GM21723 (cell line): ENCODE results near the gene DPP10.
"Not testable (repeated sequence)": the region's sequence is repeated elsewhere in the genome, so short reads cannot be mapped to it uniquely, and the experiment has no call there.

Experiments
- ATAC-seq: cut with Tn5 transposase; IDR thresholded peaks from one replicate; pipeline ENCODE4 v1.9.1; 2021; ENCODE audit warnings: mild to moderate bottlenecking, moderate library complexity; ENCODE audit not compliant: unreplicated experiment

Gene DPP10

GRCh38 chr2:114442510-114442909 lies at the start of gene DPP10:
TSS of gene DPP10 (plus strand) at chr2:114442641.
- no peak for ATAC-seq

- ATAC-seq: no peak
These were observed 41.6 kb upstream of the DPP10 start for GRCh38 chr2:114400890-114401289.

DNA sequence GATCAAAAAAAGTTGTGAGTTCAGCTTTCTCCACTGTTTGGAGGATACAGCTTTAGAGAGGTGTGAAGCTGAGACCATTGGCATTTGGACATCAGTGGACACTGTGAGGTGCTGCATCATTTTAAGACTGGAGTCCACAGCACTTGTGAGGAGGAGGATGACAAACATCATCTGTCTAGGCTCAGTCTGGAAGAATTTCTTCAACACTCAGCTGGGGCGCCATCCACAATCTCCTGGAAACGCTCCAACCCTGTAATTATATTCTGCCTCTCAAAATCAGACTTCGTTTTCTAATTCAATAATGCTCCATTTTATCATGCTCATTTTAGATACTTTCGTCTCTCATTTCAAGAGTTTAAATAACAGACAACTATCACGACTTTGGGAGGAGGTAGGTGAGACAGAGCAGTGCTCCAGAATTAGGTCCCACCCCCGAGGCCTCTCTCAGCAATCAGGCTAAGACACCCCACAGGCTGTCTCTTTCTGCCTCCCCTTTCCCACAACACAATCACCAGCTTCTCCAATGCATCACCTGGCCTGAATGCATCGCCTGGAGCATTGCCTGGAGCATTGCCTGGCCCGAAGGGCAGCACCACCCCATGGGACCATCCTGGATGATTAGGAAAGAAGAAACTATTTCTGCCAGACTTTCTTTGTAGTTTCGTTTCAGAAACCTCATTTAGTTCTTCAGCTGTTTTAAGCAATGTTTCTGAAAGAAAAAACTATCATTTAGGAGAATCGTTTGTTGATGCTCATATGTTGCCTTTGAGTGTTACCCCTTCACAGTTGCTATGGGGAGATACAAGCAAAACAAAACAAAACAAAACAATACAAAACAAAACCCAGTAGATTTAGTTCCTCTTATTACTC lies 37.0 kb upstream of the DPP10 start:
- ATAC-seq: no peak

- ATAC-seq: no peak
These were observed 36.1 kb upstream of the DPP10 start for GRCh38 chr2:114406347-114406746.

- not testable (repeated sequence) for ATAC-seq
These were observed 35.1 kb upstream of the DPP10 start for GRCh38 chr2:114407353-114407752.

- ATAC-seq: no peak
These were observed 20.7 kb upstream of the DPP10 start for GRCh38 chr2:114421781-114422180.

DNA sequence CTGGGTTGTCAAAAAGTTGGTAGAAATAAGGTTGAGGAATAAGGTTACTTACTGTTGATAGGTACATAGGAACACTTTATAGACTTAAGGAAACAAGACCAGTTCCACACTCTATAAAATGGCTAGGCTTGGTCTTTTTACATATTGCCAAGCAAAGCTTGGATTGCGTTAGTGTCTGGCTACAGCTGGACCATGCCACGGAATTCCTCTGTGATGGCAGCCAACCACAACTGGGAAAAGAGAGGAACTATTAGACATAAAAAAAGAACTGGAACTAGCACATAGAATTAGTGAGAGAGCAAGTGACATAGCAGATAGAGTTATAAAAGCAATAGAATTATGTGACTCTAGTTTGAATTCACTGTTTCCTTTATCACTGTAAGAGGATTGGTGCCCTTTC lies 17.7 kb upstream of the DPP10 start:
- no peak for ATAC-seq

GRCh38 chr2:114426756-114427155 lies 15.7 kb upstream of the DPP10 start:
- no peak for ATAC-seq

GRCh38 chr2:114436329-114436728 lies 6.1 kb upstream of the DPP10 start:
- no peak for ATAC-seq

DNA sequence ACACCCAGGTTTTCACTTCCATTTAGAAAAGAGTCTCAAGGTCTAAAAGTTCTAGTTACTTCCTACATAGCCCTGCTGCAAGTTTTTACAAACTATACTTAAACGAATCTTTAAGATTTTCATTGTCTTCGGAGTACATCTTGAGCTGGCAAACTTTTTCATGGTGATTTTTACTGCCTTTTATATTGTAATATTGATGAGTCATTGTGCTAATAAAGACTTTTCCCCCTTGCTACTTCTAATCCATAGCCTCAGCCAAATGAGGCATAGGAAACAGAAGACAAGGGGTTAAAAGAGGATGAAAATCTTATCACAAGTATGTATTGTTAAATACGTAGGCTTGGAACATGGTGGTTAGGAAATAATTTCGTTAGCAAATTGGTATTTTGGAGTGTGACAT lies 4.1 kb downstream of the DPP10 start:
- ATAC-seq: no peak

DNA sequence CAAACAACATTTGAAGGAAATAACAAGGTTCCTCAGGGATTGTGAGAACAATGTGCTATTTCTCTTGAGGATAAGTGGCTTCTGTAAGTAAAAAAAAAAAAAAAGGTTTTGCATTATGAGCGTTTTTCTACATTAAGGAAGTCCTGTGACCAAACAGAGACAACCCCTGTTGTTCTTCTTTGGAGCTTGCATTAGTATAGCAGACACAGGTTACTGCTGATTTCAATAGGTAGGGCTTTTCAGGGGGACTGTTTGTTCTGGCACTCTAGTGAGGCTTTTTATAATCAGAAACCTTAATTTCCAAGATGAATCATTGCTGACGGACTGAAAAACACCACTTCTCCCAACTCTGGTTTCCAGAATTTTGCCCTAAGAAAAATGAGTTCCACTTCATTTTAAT lies 8.2 kb downstream of the DPP10 start:
- ATAC-seq: no peak

GRCh38 chr2:114456566-114456965 lies 14.1 kb downstream of the DPP10 start:
- ATAC-seq: no peak

- ATAC-seq: no peak
These were observed 15.5 kb downstream of the DPP10 start for GRCh38 chr2:114457956-114458355.

DNA sequence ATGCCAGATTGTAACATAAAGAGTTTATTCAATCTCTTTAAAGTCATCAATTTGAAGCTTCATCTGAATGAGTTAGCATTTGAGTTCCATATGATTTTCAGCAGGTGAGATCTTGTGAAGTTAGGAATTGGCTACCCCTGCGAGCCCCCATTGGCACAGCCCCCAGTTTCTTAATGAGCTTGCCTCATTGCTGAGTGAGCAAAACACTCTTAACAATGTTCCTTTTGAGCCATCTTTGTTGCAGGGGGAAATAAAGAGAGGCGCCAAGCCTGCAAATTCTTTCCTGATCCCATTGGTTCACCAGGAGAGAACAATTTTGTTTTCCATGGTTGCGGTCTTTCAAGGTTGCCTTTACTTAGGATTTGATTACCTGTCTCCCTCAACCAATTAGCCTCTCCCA lies 18.7 kb downstream of the DPP10 start:
- no peak for ATAC-seq

DNA sequence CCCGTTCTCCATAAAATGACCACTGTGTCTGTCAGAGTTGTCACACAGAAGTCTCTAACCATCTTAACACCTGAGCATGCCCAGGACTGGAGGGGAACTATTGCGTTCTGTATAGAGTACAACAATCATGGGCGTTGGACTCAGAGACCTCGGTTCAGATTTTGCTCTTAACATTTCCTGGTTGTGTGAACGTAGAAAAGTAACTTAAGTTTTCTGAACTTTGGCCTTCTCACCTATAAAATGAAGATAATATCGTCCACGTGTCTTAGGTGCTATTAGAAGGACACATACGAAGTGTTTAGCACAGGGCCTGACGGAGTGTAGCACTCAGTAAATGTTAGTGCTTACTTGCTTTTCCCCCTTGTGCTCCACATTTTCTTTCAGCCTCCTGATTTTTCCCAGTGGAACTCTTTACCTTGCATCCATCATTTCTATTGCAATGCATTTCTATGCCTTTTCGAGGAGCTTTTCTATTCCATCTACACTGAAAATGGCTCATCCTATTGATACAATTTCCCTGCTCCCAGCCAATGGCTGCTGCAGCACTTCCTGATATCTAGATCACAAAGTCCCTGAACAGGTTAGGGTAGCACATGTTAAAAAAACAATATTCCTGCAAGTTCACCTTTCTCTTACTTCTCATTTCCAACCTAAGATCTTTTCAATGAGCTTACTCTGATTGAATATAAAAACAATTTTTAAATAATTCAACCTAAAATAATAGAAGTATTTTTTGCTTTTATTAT lies 22.7 kb downstream of the DPP10 start:
- ATAC-seq: no peak

GRCh38 chr2:114468343-114468742 lies 25.9 kb downstream of the DPP10 start:
- ATAC-seq: no peak

DNA sequence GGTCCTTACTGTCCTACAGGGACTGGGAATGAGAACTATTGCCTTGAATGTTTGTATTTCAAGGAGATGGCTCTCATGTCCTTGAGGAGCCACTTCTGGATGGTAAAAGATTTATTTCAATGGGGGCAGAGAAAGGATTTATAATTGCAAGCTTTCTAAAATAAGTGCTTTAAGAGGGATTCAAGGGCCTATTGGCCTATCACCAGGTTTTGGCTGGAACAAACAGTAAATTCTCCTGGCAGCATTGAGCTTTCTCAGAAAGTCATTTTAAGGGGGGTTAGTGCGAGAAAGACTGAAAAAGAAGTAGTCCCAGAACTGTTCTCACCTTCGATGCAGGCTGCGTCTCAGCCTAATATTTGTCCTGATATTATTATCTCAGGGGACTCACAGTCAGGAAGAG lies 29.8 kb downstream of the DPP10 start:
- no peak for ATAC-seq

- no peak for ATAC-seq
These were observed 30.3 kb downstream of the DPP10 start for GRCh38 chr2:114472726-114473125.

DNA sequence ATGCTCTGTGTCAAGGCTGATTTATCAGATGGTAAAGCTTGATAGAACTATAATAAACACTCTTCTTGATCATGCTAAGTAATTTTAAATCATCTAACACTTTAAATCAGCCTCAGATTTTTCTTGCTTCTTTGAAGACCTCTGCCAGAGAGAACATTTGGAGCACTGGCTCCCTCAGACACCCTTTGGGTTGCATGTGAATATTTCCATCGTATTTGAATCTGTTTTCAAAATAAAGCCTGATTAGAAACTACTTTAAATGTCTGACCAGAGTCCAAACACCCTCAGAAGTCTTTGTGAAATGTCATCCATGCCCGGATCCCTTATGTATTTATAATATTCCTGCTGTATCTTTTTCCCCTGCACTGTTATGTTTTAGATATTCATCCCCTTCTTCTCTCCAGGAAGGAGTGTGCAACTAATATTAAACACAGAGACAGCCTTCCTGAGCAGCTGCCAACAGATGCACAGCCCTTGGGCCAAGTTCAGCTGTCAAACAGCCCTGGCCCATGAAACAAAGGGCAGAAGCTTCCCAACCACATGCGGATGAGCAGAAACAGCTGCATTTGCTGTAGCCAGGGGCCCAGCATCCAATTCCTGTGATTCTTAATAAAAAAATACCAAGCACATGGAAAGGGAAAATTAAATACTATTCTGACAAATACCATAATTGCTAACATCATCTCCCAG lies 46.5 kb downstream of the DPP10 start:
- ATAC-seq: no peak

DNA sequence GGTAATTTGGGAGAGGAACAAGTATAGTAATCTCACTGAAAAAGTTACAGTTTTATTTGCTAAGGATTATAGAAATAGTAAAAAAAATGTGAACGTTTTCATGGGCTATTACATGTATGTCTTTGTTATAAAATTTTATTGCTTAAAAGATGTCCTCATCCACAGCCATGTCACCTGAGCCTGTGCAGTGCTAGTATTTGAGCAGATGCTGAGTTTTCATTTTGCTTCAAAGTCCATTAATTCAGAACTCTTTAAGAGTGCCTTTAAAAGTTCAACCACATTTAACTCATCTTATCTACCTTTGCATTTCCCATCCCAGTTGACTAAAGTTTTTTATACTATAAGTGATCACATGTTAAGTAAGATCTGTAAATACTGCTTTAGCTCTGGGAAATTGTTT lies 52.6 kb downstream of the DPP10 start:
- no peak for ATAC-seq

- ATAC-seq: no peak
These were observed 54.5 kb downstream of the DPP10 start for GRCh38 chr2:114496959-114497358.

DNA sequence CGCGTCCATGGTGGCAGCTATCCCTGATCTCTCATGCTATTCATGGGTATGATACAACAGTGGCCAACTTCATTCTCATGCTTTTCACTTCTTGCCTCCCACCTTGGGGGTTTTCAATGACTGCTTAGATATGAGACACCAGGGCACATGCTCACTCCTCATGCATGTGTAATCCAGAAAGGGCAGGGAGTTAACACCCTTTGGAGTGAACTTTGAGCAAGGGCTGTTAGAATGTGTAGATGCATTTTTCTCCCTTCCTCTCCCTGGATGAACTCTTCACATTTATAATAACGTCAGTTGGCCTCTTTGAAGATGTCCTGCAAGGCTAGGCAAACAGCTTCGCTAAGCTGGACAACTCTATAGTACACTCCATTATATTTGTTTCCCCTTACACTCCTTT lies 56.7 kb downstream of the DPP10 start:
- ATAC-seq: no peak
